AG09309 (cell line): Measurements from ENCODE around the gene APOB.

ENCODE experiments used
- DNase-seq: peaks from one replicate; pipeline ENCODE4 v3.0.0-alpha.2; 2010; ENCODE audit warnings: low read depth
- H3K4me3 ChIP-seq: 2 replicates; pipeline ENCODE4 v1.5.1; 2011; ENCODE audit warnings: mild to moderate bottlenecking, low read depth, low read length, moderate library complexity; ENCODE audit not compliant: control insufficient read depth
- TF ChIP-seq, protein P1 (sequence below): IDR thresholded peaks from 2 replicates; pipeline ENCODE4 v1.5.1; 2011; ENCODE audit warnings: mild to moderate bottlenecking, low read depth, low read length, inconsistent platforms; ENCODE audit not compliant: insufficient read depth, control insufficient read depth; ENCODE audit errors: missing control alignments

The APOB gene

DNA sequence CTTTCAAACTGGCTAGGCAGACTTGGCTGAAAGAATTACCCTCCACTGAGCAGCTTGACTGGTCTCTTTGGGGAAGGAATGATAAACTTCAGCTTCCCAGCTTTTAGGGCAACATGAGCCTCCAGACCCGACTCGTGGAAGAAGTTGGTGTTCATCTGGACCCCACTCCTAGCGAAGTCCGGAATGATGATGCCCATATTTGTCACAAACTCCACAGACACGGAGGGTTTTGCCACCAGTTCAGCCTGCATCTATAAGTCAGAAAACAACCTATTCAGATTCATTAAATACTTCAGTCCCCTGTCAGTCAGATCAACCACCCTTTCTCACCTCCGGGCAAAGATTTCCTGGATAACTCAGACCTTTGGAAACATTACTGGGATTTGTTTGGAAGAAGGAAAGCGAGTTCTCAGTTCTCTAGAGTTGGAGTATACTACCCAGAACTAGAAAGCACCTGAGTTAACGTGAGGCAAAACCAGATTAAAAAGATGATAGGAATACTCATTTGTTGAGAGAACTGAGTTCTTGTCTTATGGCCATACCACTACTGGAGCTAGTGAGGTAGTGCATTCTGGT is 21.0 kb downstream of the APOB start:
- TF ChIP-seq, protein P1, sequence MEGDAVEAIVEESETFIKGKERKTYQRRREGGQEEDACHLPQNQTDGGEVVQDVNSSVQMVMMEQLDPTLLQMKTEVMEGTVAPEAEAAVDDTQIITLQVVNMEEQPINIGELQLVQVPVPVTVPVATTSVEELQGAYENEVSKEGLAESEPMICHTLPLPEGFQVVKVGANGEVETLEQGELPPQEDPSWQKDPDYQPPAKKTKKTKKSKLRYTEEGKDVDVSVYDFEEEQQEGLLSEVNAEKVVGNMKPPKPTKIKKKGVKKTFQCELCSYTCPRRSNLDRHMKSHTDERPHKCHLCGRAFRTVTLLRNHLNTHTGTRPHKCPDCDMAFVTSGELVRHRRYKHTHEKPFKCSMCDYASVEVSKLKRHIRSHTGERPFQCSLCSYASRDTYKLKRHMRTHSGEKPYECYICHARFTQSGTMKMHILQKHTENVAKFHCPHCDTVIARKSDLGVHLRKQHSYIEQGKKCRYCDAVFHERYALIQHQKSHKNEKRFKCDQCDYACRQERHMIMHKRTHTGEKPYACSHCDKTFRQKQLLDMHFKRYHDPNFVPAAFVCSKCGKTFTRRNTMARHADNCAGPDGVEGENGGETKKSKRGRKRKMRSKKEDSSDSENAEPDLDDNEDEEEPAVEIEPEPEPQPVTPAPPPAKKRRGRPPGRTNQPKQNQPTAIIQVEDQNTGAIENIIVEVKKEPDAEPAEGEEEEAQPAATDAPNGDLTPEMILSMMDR: no peak
- H3K4me3 ChIP-seq: no peak overlapping the region
- no peak for DNase-seq

DNA sequence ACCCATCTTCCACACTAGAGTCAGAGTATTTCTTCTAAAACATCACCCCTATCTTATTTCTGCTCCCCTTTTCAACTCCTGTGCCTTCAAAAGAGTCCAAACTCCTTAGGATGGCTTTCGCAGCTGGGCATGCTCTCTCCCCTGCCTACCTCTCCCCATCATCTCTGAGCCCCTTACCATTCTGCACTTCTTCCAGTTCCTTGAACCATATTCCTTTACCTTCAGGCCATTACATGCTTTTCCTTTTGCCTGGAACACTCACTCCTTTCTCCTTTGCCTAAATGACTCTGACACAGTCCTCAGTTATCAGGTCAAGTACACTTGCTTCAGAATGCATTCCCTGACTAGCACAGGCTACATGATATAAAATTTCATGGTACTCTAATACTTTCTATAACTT is 22.4 kb downstream of the APOB start:
- H3K4me3 ChIP-seq: no peak overlapping the region
- no peak for DNase-seq
- TF ChIP-seq, protein P1: no peak

DNA sequence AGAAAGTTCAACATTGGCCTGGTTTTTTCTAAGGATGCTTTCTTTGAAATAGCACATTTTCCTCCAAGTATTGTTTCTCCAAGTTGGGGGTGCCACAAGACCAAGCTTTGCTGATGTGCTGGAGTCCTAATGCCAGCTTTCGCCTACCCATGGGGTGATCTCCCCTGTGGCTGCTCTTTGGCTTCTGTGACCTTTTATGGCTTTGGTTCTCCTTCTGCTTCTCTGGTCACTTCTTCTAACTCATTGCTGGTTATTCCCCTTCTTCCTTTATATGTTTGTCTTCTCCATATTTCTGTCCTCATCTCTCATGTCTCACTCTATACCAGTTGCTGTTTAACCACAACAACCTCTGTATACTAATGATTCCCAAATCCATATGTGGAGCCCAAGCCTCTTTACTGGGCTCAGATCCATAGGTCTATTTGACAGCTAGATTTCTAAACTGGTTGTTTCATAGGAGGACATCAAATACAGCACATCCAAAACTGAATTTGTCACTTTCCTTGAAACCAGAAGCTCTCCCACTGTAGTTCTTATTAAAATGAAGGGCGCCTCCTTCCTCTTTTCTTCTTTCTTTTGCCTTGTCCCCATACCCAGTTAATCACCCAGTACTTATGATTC is 23.1 kb downstream of the APOB start:
- DNase-seq: no peak
- H3K4me3 ChIP-seq: no peak overlapping the region
- TF ChIP-seq, protein P1: no peak

DNA sequence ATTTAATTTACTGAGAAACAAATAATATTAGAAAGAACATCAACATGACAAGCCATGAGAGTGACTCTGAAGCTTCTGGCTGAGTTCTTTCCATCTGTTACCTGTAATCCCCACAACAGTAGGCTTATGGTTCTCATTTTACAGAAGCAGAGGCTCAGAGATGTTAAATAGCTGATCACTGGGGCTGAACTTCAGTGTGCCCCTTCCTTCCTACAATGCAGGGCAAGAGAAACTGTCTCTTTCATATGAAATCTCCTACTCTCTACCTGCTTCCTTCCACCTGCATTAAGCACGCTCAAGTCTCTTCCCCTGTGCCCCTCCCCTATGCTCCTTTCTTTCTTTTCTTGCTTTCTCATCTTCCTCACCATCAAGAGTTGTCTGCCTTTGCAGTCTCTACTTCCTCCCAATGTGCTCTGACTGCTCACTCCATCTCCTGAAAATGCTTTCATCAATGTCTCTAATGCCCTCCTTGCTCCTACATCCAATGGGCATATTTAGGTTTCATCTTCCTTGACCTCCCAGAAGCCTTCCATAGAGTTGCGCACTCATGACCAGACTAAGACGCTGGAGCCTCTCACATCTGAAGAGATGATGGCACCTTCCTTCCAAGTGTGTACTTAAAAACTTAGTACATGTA is 23.7 kb downstream of the APOB start:
- H3K4me3 ChIP-seq: no peak overlapping the region
- no peak for DNase-seq
- TF ChIP-seq, protein P1: no peak

DNA sequence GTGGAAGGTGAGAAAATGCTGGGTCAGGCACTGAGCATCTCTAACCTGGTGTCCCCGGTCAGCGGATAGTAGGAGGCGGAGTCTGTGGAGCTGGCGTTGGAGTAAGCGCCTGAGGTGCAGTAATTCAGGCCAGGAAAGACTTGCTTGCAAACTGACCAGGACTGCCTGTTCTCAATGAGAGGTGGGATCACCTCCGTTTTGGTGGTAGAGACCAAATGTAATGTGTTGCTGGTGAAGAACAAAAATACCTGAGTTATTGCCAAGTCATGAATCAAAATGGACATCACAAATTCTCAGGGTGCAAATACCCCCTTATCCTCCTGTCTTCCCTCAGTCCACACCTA is 24.2 kb downstream of the APOB start:
- H3K4me3 ChIP-seq: no peak overlapping the region
- TF ChIP-seq, protein P1: no peak
- no peak for DNase-seq

DNA sequence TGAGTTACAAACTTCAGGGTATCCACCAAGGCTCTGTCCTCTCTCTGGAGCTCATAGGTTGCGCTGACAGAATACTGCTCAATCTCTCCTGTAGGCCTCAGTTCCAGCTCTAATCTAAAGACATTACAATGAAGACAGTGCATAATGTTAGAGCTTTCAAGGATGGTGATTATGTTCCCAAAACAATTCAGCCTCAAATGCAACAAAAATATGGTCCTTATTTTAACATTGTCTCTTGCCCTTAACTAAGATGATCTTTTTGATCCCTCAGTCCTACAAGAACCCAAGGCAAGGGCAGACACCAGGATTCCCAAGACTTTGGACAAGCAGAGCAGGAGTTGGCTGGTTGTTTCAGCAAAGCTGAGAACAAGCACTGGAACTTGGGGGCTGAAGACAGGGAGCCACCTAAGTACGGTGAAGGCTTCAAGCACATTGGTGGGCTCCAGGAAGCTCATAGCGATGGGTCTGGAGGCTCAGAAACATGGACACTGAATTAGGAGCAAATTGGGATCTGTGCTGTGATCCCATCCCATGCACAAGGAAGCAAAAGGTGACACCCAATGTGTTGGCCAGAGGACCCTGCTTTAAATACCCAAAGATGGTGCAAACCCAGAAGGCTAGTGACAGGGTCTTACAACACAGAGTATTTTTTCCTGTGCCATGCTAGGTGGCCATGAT is 24.7 kb downstream of the APOB start:
- no peak for DNase-seq
- TF ChIP-seq, protein P1: no peak
- H3K4me3 ChIP-seq: no peak overlapping the region
